Neutrophil (primary cell): Measurements from ENCODE around the gene JPH2.

Experiments
- H3K27ac ChIP-seq: fragments of 200-600 bp; sonication (generic); 2 replicates; pipeline ENCODE4 v1.5.1; 2016; ENCODE audit warnings: mild to moderate bottlenecking, moderate library complexity
- H3K27me3 ChIP-seq: fragments of 200-600 bp; sonication (generic); 2 replicates; pipeline ENCODE4 v1.6.0; 2016; ENCODE audit warnings: mild to moderate bottlenecking
- H3K36me3 ChIP-seq: fragments of 200-600 bp; sonication (generic); 2 replicates; pipeline ENCODE4 v1.5.1; 2017
- H3K4me1 ChIP-seq, 2 experiments: fragments of 200-600 bp in 1 of 2; sonication (generic) in 1 of 2; 1 replicate in 1 of 2; 2 replicates in 1 of 2; pipeline versions ENCODE4 v1.5.1 to v1.6.1; 2013 to 2016; ENCODE audit warnings: low read depth in 1 of 2, low read length in 1 of 2, mild to moderate bottlenecking in 1 of 2, moderate library complexity in 1 of 2; ENCODE audit not compliant: control insufficient read depth in 1 of 2, insufficient read depth in 1 of 2
- H3K4me3 ChIP-seq, 2 experiments: fragments of 200-600 bp in 1 of 2; sonication (generic) in 1 of 2; 1 replicate in 1 of 2; 2 replicates in 1 of 2; pipeline ENCODE4 v1.5.1; 2013 to 2016; ENCODE audit warnings: low read depth in 1 of 2, low read length in 1 of 2, mild to moderate bottlenecking in 1 of 2, moderate library complexity in 1 of 2
- H3K9me3 ChIP-seq: fragments of 200-600 bp; sonication (generic); 2 replicates; pipeline ENCODE4 v1.5.1; 2016
- TF ChIP-seq, protein P1 (sequence below): fragments of 200-600 bp; sonication (generic); IDR thresholded peaks from 2 replicates; pipeline ENCODE4 v1.5.1; 2016; ENCODE audit warnings: antibody characterized with exemption

The JPH2 gene

DNA sequence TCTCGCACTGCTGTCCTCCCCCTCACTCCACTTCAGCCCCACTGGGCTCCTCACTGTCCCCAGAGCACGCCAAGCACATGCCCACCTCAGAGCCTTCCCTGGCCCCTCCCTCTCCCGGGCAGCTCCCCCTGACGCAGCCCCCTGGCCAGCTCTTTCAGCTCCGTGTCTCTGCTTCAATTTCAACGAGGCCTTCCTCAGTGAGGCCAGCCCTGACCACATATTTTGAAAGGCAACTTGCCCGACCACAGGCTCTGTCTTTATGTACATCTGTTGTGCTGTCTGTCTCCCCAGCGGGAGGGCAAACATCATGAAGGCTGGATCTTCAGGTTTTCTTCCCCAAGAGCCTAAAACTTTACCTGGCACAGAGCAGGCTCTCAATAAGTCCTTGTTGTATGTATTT lies 44.6 kb downstream of the JPH2 start:
- Histone ChIP-seq H3K27me3 (peaks cover 41% of the 10 kb centered on the region), H3K4me1 (no peaks in the 10 kb centered on the region), H3K36me3 (no peaks in the 10 kb centered on the region), H3K9me3 (no peaks in the 10 kb centered on the region), H3K4me3 (no peak overlapping the region), H3K27ac (no peak overlapping the region)
- TF ChIP-seq, protein P1, sequence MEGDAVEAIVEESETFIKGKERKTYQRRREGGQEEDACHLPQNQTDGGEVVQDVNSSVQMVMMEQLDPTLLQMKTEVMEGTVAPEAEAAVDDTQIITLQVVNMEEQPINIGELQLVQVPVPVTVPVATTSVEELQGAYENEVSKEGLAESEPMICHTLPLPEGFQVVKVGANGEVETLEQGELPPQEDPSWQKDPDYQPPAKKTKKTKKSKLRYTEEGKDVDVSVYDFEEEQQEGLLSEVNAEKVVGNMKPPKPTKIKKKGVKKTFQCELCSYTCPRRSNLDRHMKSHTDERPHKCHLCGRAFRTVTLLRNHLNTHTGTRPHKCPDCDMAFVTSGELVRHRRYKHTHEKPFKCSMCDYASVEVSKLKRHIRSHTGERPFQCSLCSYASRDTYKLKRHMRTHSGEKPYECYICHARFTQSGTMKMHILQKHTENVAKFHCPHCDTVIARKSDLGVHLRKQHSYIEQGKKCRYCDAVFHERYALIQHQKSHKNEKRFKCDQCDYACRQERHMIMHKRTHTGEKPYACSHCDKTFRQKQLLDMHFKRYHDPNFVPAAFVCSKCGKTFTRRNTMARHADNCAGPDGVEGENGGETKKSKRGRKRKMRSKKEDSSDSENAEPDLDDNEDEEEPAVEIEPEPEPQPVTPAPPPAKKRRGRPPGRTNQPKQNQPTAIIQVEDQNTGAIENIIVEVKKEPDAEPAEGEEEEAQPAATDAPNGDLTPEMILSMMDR: no peak

DNA sequence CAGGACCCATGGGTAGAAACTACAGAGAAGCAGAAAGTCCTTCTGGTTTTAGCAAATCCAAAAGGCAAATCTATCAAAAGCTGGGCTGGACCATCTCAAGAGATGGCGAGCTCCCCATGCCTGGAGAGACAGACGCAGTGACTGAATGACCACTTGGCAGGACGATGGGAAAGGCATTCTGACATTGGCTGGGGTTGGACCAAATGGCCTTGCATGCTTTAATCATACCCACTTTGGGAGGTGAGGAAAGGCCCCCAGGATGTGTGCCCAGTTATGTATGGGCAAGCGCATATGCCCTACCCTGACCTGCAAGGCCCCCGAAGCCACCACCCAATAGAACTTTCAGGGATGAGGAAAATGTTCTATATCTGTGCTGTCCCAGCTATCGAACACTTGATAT lies 45.1 kb downstream of the JPH2 start:
- H3K4me1 ChIP-seq: no peaks in the 10 kb centered on the region
- H3K27ac ChIP-seq: no peak overlapping the region
- TF ChIP-seq, protein P1: no peak
- no peaks in the 10 kb centered on the region for H3K9me3 ChIP-seq
- H3K27me3 ChIP-seq: peaks cover 46% of the 10 kb centered on the region
- H3K4me3 ChIP-seq: no peak overlapping the region
- no peaks in the 10 kb centered on the region for H3K36me3 ChIP-seq

- H3K4me3 ChIP-seq: no peak overlapping the region
- H3K9me3 ChIP-seq: no peaks in the 10 kb centered on the region
- H3K4me1 ChIP-seq: no peaks in the 10 kb centered on the region
- no peak overlapping the region for H3K27ac ChIP-seq
- TF ChIP-seq, protein P1: no peak
- H3K36me3 ChIP-seq: no peaks in the 10 kb centered on the region
- H3K27me3 ChIP-seq: peaks cover 49% of the 10 kb centered on the region
Observed at GRCh38 chr20:44138867-44139266, 48.1 kb downstream of the JPH2 start.

DNA sequence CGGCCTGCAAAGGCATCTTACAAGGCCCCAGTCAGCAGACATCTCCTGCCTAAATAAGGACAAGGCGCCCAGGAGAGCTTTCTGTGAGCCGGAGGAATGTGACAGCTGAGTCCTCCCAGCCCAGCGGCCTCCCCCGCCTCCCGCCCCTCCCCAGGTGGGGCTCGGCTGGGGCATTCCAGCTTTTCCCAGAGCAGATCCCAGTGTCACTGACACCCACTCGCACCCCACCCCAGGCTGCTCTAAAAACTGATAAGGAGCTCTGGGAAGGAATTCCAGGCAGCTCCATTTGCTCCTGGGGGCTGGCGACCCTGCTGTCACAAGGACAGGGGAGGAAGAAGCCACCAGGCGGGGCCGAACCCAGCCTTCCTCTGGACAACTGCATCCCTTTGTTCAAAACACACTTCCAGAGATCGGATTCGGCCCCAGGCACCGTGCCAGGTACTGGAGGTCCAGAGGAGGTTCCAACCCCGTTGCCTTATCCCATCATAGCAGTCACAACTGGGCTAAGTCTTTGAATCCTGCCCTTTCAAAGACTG lies 49.7 kb downstream of the JPH2 start:
- no peaks in the 10 kb centered on the region for H3K4me1 ChIP-seq
- H3K27ac ChIP-seq: no peak overlapping the region
- TF ChIP-seq, protein P1: no peak
- no peaks in the 10 kb centered on the region for H3K36me3 ChIP-seq
- no peak overlapping the region for H3K4me3 ChIP-seq
- no peaks in the 10 kb centered on the region for H3K9me3 ChIP-seq
- peaks cover 46% of the 10 kb centered on the region for H3K27me3 ChIP-seq

DNA sequence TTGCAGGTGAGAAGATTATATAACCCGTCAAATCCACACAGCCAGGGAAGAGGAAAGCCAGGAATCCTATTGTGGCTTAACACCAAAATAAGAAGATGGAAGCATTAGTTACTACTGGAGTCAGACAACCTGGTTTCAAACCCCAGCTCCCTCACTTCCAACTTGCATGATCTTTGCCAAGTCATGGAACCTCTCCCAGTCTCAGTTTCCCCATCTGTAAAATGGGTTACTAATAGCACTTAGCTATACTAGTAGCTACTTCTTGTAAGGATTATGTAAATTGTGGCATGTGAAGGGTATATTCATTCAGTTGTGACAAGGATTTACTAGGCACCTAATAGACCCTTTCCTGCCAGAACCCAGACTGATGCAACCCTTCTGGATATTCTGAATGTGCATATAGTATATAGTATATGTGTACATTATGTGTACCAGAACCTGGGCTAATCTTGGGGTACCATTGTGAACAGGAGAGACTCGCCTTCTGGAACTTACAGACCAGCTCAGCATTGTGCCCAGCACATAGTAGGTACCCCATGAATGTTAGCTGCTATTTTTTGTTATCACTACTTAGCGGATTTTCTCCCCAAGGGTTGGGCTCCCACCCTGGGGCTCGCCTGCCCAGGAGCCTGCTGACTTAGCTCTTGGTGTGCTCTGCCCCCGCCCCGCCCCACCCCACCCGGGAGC lies 50.3 kb downstream of the JPH2 start:
- Histone ChIP-seq H3K4me1 (no peaks in the 10 kb centered on the region), H3K27ac (no peak overlapping the region), H3K36me3 (no peaks in the 10 kb centered on the region), H3K9me3 (no peaks in the 10 kb centered on the region), H3K27me3 (peaks cover 46% of the 10 kb centered on the region), H3K4me3 (no peak overlapping the region)
- TF ChIP-seq, protein P1: no peak
